Gastroesophageal sphincter (tissue), 4 donors: Measurements from ENCODE around the gene POMT1. TPM values are rescaled to one million over a fixed set of nuclear protein-coding genes. Genes with fewer than 3 reads are reported as not detected.

ENCODE experiments used
- ATAC-seq: fragments of 150-250 bp; one replicate; pipeline ENCODE4 v1.9.1; 2016; ENCODE audit warnings: mild to moderate bottlenecking, moderate library complexity
- H3K27ac ChIP-seq, 4 donors: fragments of 200-600 bp; sonication (generic) in 3 of 4; 1 replicate in 3 of 4; 2 replicates in 1 of 4; pipeline ENCODE4 v1.5.1; 2016 to 2019
- H3K27me3 ChIP-seq: fragments of 200-600 bp; sonication (generic); one replicate; pipeline ENCODE4 v1.5.1; 2019
- H3K36me3 ChIP-seq, 2 donors: fragments of 200-600 bp; sonication (generic); one replicate each; pipeline ENCODE4 v1.5.1; 2019; ENCODE audit warnings: control low read depth in 1 of 2
- H3K4me1 ChIP-seq, 3 donors: fragments of 200-600 bp; sonication (generic); 1 replicate in 2 of 3; 2 replicates in 1 of 3; pipeline ENCODE4 v1.5.1; 2016 to 2019; ENCODE audit warnings: control low read depth in 2 of 3
- H3K4me3 ChIP-seq, 2 donors: fragments of 200-600 bp; sonication (generic); one replicate each; pipeline ENCODE4 v1.5.1; 2019; ENCODE audit warnings: mild to moderate bottlenecking in 1 of 2, moderate library complexity in 1 of 2
- H3K9me3 ChIP-seq, 3 donors: fragments of 200-600 bp; sonication (generic); one replicate each; pipeline ENCODE4 v1.5.1; 2017 to 2019; ENCODE audit warnings: control low read depth in 2 of 3
- EP300 ChIP-seq: sonication (generic); formaldehyde crosslinking; IDR thresholded peaks from one replicate; pipeline ENCODE4 v1.6.1; 2017; ENCODE audit warnings: antibody characterized with exemption, mild to moderate bottlenecking
- POLR2A ChIP-seq, 2 donors: fragments of 450-650 bp; IDR thresholded peaks; one replicate each; pipeline ENCODE4 v1.6.1; 2017; ENCODE audit warnings: antibody characterized with exemption in 2 of 2, mild to moderate bottlenecking in 2 of 2, moderate library complexity in 1 of 2
- POLR2AphosphoS5 ChIP-seq: sonication (generic); formaldehyde crosslinking; IDR thresholded peaks from one replicate; pipeline ENCODE4 v1.6.1; 2017; ENCODE audit warnings: antibody characterized with exemption
- WGBS, 2 donors: methylation state at CpG; one replicate each; pipeline ENCODE4 v1.1.5; 2018; ENCODE audit warnings: low coverage in 1 of 2; 5-methylcytosine and 5-hydroxymethylcytosine counted together
- total RNA-seq, 4 donors: library from RNA; depleted of rRNA; stranded (reverse); fragments of >200 nt; gene quantifications; one replicate each; pipeline ENCODE4 v1.1.0, GENCODE V29; 2016
- TF ChIP-seq, protein P1 (sequence below), 4 experiments: fragments of 200-600 bp in 2 of 4; fragments of 450-650 bp in 2 of 4; sonication (generic) in 1 of 4; IDR thresholded peaks; one replicate each; pipeline ENCODE4 v1.5.1; 2017 to 2019; ENCODE audit warnings: antibody characterized with exemption in 4 of 4, mild to moderate bottlenecking in 2 of 4, moderate library complexity in 2 of 4

Gene POMT1
- total RNA-seq, 4 donors from 2014 or later: 19.9 to 39.7 (median 26.6) TPM

- no peak overlapping the region for H3K4me3 ChIP-seq
- no peak for ATAC-seq
- no peaks in the 10 kb centered on the region for H3K9me3 ChIP-seq
- WGBS, 2 donors: 100% methylated on average over 2 to 3 of the region's 9 CpGs
- H3K27ac ChIP-seq: no peak overlapping the region
- peaks cover 0 to 5% (median 0%) of the 10 kb centered on the region in 3 donors for H3K4me1 ChIP-seq
- TF ChIP-seq POLR2A (IDR thresholded peaks at IDR 0.05) (no peak), POLR2AphosphoS5 (no peak), EP300 (no peak)
- TF ChIP-seq, protein P1, sequence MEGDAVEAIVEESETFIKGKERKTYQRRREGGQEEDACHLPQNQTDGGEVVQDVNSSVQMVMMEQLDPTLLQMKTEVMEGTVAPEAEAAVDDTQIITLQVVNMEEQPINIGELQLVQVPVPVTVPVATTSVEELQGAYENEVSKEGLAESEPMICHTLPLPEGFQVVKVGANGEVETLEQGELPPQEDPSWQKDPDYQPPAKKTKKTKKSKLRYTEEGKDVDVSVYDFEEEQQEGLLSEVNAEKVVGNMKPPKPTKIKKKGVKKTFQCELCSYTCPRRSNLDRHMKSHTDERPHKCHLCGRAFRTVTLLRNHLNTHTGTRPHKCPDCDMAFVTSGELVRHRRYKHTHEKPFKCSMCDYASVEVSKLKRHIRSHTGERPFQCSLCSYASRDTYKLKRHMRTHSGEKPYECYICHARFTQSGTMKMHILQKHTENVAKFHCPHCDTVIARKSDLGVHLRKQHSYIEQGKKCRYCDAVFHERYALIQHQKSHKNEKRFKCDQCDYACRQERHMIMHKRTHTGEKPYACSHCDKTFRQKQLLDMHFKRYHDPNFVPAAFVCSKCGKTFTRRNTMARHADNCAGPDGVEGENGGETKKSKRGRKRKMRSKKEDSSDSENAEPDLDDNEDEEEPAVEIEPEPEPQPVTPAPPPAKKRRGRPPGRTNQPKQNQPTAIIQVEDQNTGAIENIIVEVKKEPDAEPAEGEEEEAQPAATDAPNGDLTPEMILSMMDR (IDR thresholded peaks at IDR 0.05): no peak
- H3K27me3 ChIP-seq: no peaks in the 10 kb centered on the region
- H3K36me3 ChIP-seq: peaks cover 0 to 100% of the 10 kb centered on the region in 2 donors
Measured at GRCh38 chr9:131473198-131473885, 29.4 kb upstream of the POMT1 start.

- H3K27me3 ChIP-seq: no peaks in the 10 kb centered on the region
- TF ChIP-seq EP300: no peak
- TF ChIP-seq POLR2A (IDR thresholded peaks at IDR 0.05): no peak
- no peak for TF ChIP-seq POLR2AphosphoS5
- TF ChIP-seq, protein P1 (IDR thresholded peaks at IDR 0.05): no peak
- ATAC-seq: no peak
- H3K4me1 ChIP-seq: peaks cover 0 to 10% (median 0%) of the 10 kb centered on the region in 3 donors
- WGBS, 2 donors: 65 to 74% methylated on average over 6 to 10 of the region's 10 CpGs
- H3K9me3 ChIP-seq: no peaks in the 10 kb centered on the region
- no peak overlapping the region for H3K27ac ChIP-seq
- H3K36me3 ChIP-seq: peaks cover 0 to 100% of the 10 kb centered on the region in 2 donors
- H3K4me3 ChIP-seq: no peak overlapping the region
Measured at GRCh38 chr9:131473891-131474290, 28.8 kb upstream of the POMT1 start.

GRCh38 chr9:131474711-131475110 is 28.0 kb upstream of the POMT1 start:
- Histone ChIP-seq H3K27ac (no peak overlapping the region), H3K9me3 (no peaks in the 10 kb centered on the region), H3K27me3 (no peaks in the 10 kb centered on the region), H3K36me3 (peaks cover 0 to 100% of the 10 kb centered on the region in 2 donors), H3K4me3 (no peak overlapping the region), H3K4me1 (peaks cover 0 to 11% (median 0%) of the 10 kb centered on the region in 3 donors)
- 87 to 88% methylated on average over 6 to 8 of the region's 16 CpGs for WGBS, 2 donors
- ATAC-seq: no peak
- TF ChIP-seq, protein P1 (IDR thresholded peaks at IDR 0.05): no peak
- TF ChIP-seq POLR2AphosphoS5: no peak
- no peak for TF ChIP-seq POLR2A (IDR thresholded peaks at IDR 0.05)
- TF ChIP-seq EP300: no peak

DNA sequence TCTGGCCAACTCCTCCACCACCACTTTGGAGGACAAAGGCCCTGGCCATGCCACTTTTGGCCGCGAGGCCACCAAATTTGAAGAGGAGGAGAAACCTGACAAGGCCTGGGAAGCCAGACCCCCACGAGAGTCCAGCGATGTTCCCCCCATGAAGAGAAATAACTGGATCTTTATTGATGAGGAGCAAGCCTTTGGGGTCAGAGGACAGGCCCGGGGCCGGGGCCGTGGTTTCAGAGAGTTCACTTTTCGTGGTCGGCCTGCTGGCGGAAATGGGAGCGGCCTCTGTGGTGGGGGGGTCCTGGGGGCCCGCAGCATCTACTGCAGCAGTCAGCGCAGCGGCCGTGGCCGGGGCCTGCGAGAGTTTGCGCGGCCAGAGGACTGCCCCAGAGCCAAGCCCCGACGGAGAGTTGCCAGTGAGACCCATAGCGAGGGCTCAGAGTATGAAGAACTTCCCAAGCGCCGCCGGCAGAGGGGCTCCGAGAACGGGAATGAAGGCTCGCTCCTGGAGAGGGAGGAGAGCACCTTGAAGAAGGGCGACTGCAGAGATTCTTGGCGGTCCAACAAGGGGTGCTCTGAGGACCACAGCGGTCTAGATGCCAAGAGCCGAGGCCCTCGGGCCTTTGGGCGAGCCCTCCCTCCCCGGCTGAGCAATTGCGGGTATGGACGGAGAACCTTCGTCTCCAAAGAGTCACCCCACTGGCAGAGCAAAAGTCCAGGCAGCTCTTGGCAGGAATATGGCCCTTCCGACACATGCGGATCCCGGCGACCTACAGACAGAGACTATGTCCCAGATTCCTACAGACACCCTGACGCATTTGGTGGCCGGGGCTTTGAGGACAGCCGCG is 27.4 kb upstream of the POMT1 start:
- H3K9me3 ChIP-seq: no peaks in the 10 kb centered on the region
- TF ChIP-seq, protein P1 (IDR thresholded peaks at IDR 0.05): no peak
- TF ChIP-seq EP300 (no peak), POLR2AphosphoS5 (no peak), POLR2A (IDR thresholded peaks at IDR 0.05) (no peak)
- no peak overlapping the region for H3K27ac ChIP-seq
- ATAC-seq: no peak
- WGBS, 2 donors: 84% methylated on average over 4 to 23 of the region's 46 CpGs
- peaks cover 0 to 11% (median 0%) of the 10 kb centered on the region in 3 donors for H3K4me1 ChIP-seq
- no peaks in the 10 kb centered on the region for H3K27me3 ChIP-seq
- H3K36me3 ChIP-seq: peaks cover 0 to 100% of the 10 kb centered on the region in 2 donors
- H3K4me3 ChIP-seq: no peak overlapping the region
